ENCODE results near the gene MOCS1. TPM values are rescaled to one million over a fixed set of nuclear protein-coding genes. Genes with fewer than 3 reads are reported as not detected.
A peak's percentile ranks its signal among the peaks of the same experiment; 100 is the strongest.

Gene MOCS1
- total RNA-seq, 1 donor, result 25.3 TPM

GRCh38 chr6:39876111-39876510, 58.2 kb downstream of the MOCS1 start:
- Histone ChIP-seq H4K20me1 (ENCODE audit: insufficient read depth, low read length) (no peaks in the 10 kb centered on the region), H3K79me2 (ENCODE audit: insufficient read depth, low read length) (no peaks in the 10 kb centered on the region), H2AFZ (ENCODE audit: low read length) (no peak overlapping the region), H3K27me3 (ENCODE audit: insufficient read depth, low read length) (no peaks in the 10 kb centered on the region), H3K4me1 (ENCODE audit: insufficient read depth, low read length) (peaks cover 11% of the 10 kb centered on the region), H3K4me2 (ENCODE audit: insufficient read depth, low read length) (no peak overlapping the region), H3K9me3 (ENCODE audit: low read depth, low read length) (no peaks in the 10 kb centered on the region), H3K4me3 (ENCODE audit: insufficient read depth, low read length) (no peak overlapping the region), H3K27ac (ENCODE audit: low read depth, low read length) (no peak overlapping the region), H3K36me3 (ENCODE audit: insufficient read depth, low read length) (peaks cover 67% of the 10 kb centered on the region)
- no peak for DNase-seq (ENCODE audit: insufficient read length, low spot score, missing footprints)
- TF ChIP-seq, protein P1, sequence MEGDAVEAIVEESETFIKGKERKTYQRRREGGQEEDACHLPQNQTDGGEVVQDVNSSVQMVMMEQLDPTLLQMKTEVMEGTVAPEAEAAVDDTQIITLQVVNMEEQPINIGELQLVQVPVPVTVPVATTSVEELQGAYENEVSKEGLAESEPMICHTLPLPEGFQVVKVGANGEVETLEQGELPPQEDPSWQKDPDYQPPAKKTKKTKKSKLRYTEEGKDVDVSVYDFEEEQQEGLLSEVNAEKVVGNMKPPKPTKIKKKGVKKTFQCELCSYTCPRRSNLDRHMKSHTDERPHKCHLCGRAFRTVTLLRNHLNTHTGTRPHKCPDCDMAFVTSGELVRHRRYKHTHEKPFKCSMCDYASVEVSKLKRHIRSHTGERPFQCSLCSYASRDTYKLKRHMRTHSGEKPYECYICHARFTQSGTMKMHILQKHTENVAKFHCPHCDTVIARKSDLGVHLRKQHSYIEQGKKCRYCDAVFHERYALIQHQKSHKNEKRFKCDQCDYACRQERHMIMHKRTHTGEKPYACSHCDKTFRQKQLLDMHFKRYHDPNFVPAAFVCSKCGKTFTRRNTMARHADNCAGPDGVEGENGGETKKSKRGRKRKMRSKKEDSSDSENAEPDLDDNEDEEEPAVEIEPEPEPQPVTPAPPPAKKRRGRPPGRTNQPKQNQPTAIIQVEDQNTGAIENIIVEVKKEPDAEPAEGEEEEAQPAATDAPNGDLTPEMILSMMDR (IDR thresholded peaks at IDR 0.05; ENCODE audit: extremely low read depth, low read depth, low read length), result no peak

DNA sequence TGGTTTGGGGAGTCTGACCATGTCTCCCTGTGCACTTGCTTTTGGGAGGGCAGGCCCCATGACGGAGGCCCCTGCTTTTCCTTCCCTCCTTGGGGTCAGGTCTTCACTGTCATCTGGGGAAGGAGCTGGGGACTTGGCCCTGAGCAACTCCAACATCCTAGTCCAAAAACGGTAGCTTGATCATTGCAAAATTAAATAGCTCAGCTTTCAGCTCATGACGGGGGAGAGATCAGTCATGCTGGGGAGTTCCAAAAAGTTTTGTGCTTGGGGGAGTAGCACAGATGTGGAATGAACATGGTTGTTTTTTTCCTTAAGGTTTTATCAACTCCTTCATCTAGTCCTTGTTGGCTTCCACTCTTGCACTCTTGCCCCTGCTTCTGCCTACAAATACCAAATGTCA, 60.8 kb downstream of the MOCS1 start:
- Histone ChIP-seq H3K27ac (ENCODE audit: low read depth, low read length) (no peak overlapping the region), H2AFZ (ENCODE audit: low read length) (no peak overlapping the region), H3K9me3 (ENCODE audit: low read depth, low read length) (no peaks in the 10 kb centered on the region), H3K79me2 (ENCODE audit: insufficient read depth, low read length) (no peaks in the 10 kb centered on the region), H3K4me2 (ENCODE audit: insufficient read depth, low read length) (no peak overlapping the region), H3K27me3 (ENCODE audit: insufficient read depth, low read length) (no peaks in the 10 kb centered on the region), H3K4me3 (ENCODE audit: insufficient read depth, low read length) (no peak overlapping the region), H3K36me3 (ENCODE audit: insufficient read depth, low read length) (peaks cover 70% of the 10 kb centered on the region), H4K20me1 (ENCODE audit: insufficient read depth, low read length) (no peaks in the 10 kb centered on the region), H3K4me1 (ENCODE audit: insufficient read depth, low read length) (no peaks in the 10 kb centered on the region)
- no peak for DNase-seq (ENCODE audit: insufficient read length, low spot score, missing footprints)
- TF ChIP-seq, protein P1 (IDR thresholded peaks at IDR 0.05; ENCODE audit: extremely low read depth, low read depth, low read length), result no peak

- Histone ChIP-seq H2AFZ (ENCODE audit: low read length) (no peak overlapping the region), H3K4me3 (ENCODE audit: insufficient read depth, low read length) (no peak overlapping the region), H3K79me2 (ENCODE audit: insufficient read depth, low read length) (no peaks in the 10 kb centered on the region), H3K4me2 (ENCODE audit: insufficient read depth, low read length) (no peak overlapping the region), H3K27me3 (ENCODE audit: insufficient read depth, low read length) (no peaks in the 10 kb centered on the region), H3K4me1 (ENCODE audit: insufficient read depth, low read length) (no peaks in the 10 kb centered on the region), H3K9me3 (ENCODE audit: low read depth, low read length) (no peaks in the 10 kb centered on the region), H4K20me1 (ENCODE audit: insufficient read depth, low read length) (no peaks in the 10 kb centered on the region), H3K36me3 (ENCODE audit: insufficient read depth, low read length) (peaks cover 70% of the 10 kb centered on the region), H3K27ac (ENCODE audit: low read depth, low read length) (no peak overlapping the region)
- DNase-seq (ENCODE audit: insufficient read length, low spot score, missing footprints), result no peak
- TF ChIP-seq, protein P1 (IDR thresholded peaks at IDR 0.05; ENCODE audit: extremely low read depth, low read depth, low read length), result peak; percentile 37
Measured at GRCh38 chr6:39870950-39871349, 63.3 kb downstream of the MOCS1 start.

DNA sequence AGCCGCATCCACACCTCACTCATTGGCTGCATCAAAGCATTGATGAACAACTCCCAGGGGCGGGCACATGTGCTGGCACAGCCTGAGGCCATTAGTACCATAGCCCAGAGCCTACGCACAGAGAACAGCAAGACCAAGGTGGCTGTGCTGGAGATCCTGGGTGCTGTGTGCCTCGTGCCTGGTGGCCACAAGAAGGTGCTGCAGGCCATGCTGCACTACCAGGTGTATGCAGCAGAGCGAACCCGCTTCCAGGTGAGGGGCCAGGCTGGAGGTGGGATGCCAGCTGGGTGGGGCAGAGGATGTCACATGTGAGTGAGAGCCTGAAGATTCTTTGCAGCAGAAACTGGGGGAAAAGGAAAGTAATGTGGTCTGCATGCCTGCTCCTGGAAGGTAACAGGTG, 66.7 kb downstream of the MOCS1 start:
- Histone ChIP-seq H3K4me3 (ENCODE audit: insufficient read depth, low read length) (no peak overlapping the region), H3K36me3 (ENCODE audit: insufficient read depth, low read length) (peaks cover 51% of the 10 kb centered on the region), H3K9me3 (ENCODE audit: low read depth, low read length) (no peaks in the 10 kb centered on the region), H3K27me3 (ENCODE audit: insufficient read depth, low read length) (no peaks in the 10 kb centered on the region), H3K79me2 (ENCODE audit: insufficient read depth, low read length) (no peaks in the 10 kb centered on the region), H3K4me1 (ENCODE audit: insufficient read depth, low read length) (no peaks in the 10 kb centered on the region), H4K20me1 (ENCODE audit: insufficient read depth, low read length) (no peaks in the 10 kb centered on the region), H3K4me2 (ENCODE audit: insufficient read depth, low read length) (no peak overlapping the region), H2AFZ (ENCODE audit: low read length) (no peak overlapping the region), H3K27ac (ENCODE audit: low read depth, low read length) (no peak overlapping the region)
- TF ChIP-seq, protein P1 (IDR thresholded peaks at IDR 0.05; ENCODE audit: extremely low read depth, low read depth, low read length), result no peak
- DNase-seq (ENCODE audit: insufficient read length, low spot score, missing footprints), result no peak
